Neural progenitor cell (in vitro differentiated cells): ENCODE data around the gene NDUFB2. TPM values are rescaled to one million over a fixed set of nuclear protein-coding genes. Genes with fewer than 3 reads are reported as not detected.

ENCODE experiments used
- DNase-seq: peaks from one replicate; pipeline ENCODE4 v3.0.0-alpha.2; 2016; ENCODE audit warnings: low spot score
- H2AFZ ChIP-seq: fragments of 200-600 bp; sonication (generic); replicated peaks from 2 replicates; pipeline ENCODE4 v1.6.1; 2016; ENCODE audit warnings: antibody characterized with exemption
- H3F3A ChIP-seq: fragments of 200-600 bp; sonication (generic); 2 replicates; pipeline ENCODE4 v1.6.1; 2016; ENCODE audit warnings: antibody characterized with exemption, low read depth
- H3K27ac ChIP-seq: fragments of 200-600 bp; sonication (generic); 2 replicates; pipeline ENCODE4 v1.5.1; 2016; ENCODE audit warnings: mild to moderate bottlenecking
- H3K27me3 ChIP-seq: fragments of 200-600 bp; sonication (generic); 2 replicates; pipeline ENCODE4 v1.6.1; 2016; ENCODE audit warnings: mild to moderate bottlenecking, moderate library complexity
- H3K36me3 ChIP-seq: fragments of 200-600 bp; sonication (generic); 2 replicates; pipeline ENCODE4 v1.5.1; 2016
- H3K4me1 ChIP-seq: fragments of 200-600 bp; sonication (generic); 2 replicates; pipeline ENCODE4 v1.6.1; 2016; ENCODE audit warnings: mixed run types
- H3K4me2 ChIP-seq: fragments of 200-600 bp; sonication (generic); 2 replicates; pipeline ENCODE4 v1.6.1; 2016
- H3K4me3 ChIP-seq: fragments of 200-600 bp; sonication (generic); 2 replicates; pipeline ENCODE4 v1.5.1; 2016
- H3K79me2 ChIP-seq: fragments of 200-600 bp; sonication (generic); 2 replicates; pipeline ENCODE4 v1.6.1; 2016; ENCODE audit warnings: low read depth
- H3K9ac ChIP-seq: fragments of 200-600 bp; sonication (generic); 2 replicates; pipeline ENCODE4 v1.6.1; 2016
- H3K9me3 ChIP-seq: fragments of 200-600 bp; sonication (generic); 2 replicates; pipeline ENCODE4 v1.5.1; 2016; ENCODE audit warnings: low read depth
- H4K20me1 ChIP-seq: fragments of 200-600 bp; sonication (generic); 2 replicates; pipeline ENCODE4 v1.6.1; 2016; ENCODE audit warnings: low read depth
- H3K27ac Mint-ChIP-seq: 3 replicates; pipeline ENCODE4 v1.8.0; 2021; ENCODE audit warnings: mixed read lengths
- H3K27me3 Mint-ChIP-seq: 2 replicates; pipeline ENCODE4 v1.8.0; 2022; ENCODE audit warnings: low read depth, mild to moderate bottlenecking, inconsistent platforms, moderate library complexity, mixed read lengths; ENCODE audit not compliant: insufficient read depth
- H3K36me3 Mint-ChIP-seq: 3 replicates; pipeline ENCODE4 v1.8.0; 2021; ENCODE audit warnings: mixed read lengths
- H3K4me1 Mint-ChIP-seq: 3 replicates; pipeline ENCODE4 v1.8.0; 2021; ENCODE audit warnings: mixed read lengths
- H3K4me3 Mint-ChIP-seq: 3 replicates; pipeline ENCODE4 v1.8.0; 2021; ENCODE audit warnings: mild to moderate bottlenecking, moderate library complexity, mixed read lengths
- H3K9me3 Mint-ChIP-seq: 3 replicates; pipeline ENCODE4 v1.8.0; 2020; ENCODE audit warnings: mixed read lengths
- EZH2 ChIP-seq: fragments of 200-600 bp; sonication (generic); IDR thresholded peaks from 2 replicates; pipeline ENCODE4 v1.6.1; 2017; ENCODE audit warnings: antibody characterized with exemption, mild to moderate bottlenecking, moderate library complexity
- EZH2phosphoT487 ChIP-seq: fragments of 200-600 bp; sonication (generic); IDR thresholded peaks from 2 replicates; pipeline ENCODE4 v1.6.1; 2017; ENCODE audit warnings: antibody characterized with exemption
- total RNA-seq: library from RNA; depleted of rRNA; stranded (reverse); fragments of >200 nt; gene quantifications from 2 replicates; pipeline ENCODE4 v1.2.3, GENCODE V29; 2015; ENCODE audit warnings: low replicate concordance
- TF ChIP-seq, protein P1 (sequence below): fragments of 200-600 bp; sonication (generic); IDR thresholded peaks from 2 replicates; pipeline ENCODE4 v1.5.1; 2017; ENCODE audit warnings: antibody characterized with exemption, mild to moderate bottlenecking

Gene NDUFB2
- 241 and 310 TPM in 2 replicates for total RNA-seq

DNA sequence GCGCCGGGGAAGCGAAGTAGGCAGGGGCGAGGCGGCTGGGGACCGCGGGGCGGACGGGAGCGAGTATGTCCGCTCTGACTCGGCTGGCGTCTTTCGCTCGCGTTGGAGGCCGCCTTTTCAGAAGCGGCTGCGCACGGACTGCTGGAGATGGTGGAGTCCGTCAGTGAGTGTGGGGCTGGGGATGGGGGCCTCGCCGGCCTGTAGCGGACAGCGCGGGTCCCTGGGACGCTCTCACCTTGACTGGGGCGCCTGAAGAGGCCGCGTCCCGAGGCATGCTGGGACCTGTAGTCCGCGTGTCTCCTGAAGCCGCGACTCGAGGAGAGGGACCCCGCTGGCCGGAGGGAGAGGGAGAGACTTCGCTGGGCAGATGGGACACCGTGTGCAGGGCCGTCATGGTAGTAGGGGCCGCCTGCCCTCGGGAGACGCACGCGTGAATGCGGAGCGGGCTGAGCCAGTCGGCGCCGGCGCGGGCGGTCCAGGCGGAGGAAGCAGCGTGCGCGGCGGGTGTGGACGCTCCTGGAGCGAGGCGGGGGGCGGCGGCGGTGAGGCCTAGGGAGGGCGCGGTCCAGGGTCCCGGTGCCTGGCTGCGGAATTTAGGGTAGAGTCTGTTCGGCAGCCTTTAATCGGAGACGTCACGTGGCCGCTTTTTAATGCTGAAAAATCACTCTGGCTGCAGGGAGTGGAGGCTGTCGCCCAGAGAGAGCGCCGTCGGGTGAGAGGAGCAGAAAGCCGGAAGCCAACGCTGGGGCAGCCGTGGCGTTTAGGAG, at the start of gene NDUFB2:
NDUFB2 (plus strand) TSS at position 29 of the 767 bp plus-strand sequence; CDS start at position 66, 37 bp downstream.
- TF ChIP-seq EZH2 (no peak), EZH2phosphoT487 (no peak)
- TF ChIP-seq, protein P1, sequence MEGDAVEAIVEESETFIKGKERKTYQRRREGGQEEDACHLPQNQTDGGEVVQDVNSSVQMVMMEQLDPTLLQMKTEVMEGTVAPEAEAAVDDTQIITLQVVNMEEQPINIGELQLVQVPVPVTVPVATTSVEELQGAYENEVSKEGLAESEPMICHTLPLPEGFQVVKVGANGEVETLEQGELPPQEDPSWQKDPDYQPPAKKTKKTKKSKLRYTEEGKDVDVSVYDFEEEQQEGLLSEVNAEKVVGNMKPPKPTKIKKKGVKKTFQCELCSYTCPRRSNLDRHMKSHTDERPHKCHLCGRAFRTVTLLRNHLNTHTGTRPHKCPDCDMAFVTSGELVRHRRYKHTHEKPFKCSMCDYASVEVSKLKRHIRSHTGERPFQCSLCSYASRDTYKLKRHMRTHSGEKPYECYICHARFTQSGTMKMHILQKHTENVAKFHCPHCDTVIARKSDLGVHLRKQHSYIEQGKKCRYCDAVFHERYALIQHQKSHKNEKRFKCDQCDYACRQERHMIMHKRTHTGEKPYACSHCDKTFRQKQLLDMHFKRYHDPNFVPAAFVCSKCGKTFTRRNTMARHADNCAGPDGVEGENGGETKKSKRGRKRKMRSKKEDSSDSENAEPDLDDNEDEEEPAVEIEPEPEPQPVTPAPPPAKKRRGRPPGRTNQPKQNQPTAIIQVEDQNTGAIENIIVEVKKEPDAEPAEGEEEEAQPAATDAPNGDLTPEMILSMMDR, result no peak
- Mint-ChIP-seq H3K4me3 (peak within 1 kb of the TSS; percentile 99), H3K36me3 (peaks cover 5% of the 10 kb centered on the region), H3K27me3 (no peaks in the 10 kb centered on the region), H3K27ac (peak within 1 kb of the TSS; percentile 57), H3K9me3 (no peaks in the 10 kb centered on the region), H3K4me1 (peaks cover 22% of the 10 kb centered on the region)
- H4K20me1 ChIP-seq, result peaks cover 22% of the 10 kb centered on the region
- peak within 1 kb of the TSS; percentile 82 for H3K4me3 ChIP-seq
- peak within 1 kb of the TSS; percentile 90 for H2AFZ ChIP-seq
- no peaks in the 10 kb centered on the region for H3K36me3 ChIP-seq
- peaks cover 5% of the 10 kb centered on the region for H3K4me1 ChIP-seq
- peaks cover 48% of the 10 kb centered on the region for H3K79me2 ChIP-seq
- no peaks in the 10 kb centered on the region for H3K27me3 ChIP-seq
- no peaks in the 10 kb centered on the region for H3K9me3 ChIP-seq
- H3K27ac ChIP-seq, result peak within 1 kb of the TSS; percentile 52
- no peaks in the 10 kb centered on the region for H3F3A ChIP-seq
- DNase-seq, result peak; percentile 92
- peak within 1 kb of the TSS; percentile 66 for H3K9ac ChIP-seq
- H3K4me2 ChIP-seq, result peak within 1 kb of the TSS; percentile 92

DNA sequence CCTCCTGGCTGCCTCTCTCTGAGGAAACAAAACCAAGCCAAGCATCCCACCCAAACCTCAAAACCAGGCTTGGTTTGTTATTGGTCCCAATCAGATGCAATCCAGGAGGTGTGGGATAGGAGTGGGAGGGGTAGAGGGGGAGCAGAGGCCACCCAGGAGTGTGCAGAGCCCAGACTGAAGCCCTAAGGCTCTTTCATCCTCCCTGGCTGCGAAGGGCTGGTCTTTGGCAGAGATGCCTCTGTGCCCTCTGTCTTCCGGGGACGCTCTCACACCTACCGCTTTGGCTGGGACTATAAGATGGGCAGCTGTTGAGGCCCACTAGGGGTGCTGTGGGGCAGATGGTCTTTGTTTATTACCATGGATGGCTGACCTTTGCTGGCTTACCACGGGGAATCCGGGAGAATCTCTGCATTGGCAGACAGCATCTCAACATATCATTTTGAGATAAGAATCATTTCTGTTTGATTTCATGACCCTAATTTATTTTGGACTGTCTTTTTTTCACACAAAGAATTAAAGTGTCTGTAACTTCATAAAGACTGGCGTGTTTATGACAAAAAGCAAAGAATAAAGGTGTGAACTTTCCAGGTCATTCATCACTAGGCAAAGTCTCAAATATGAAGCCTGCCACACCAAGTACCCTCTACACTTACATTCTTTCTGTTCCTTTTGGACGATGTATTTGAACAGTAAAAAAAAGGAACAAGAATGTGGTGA, 49.4 kb upstream of the NDUFB2 start:
- no peak overlapping the region for H3K4me3 ChIP-seq
- peaks cover 8% of the 10 kb centered on the region for H3K27me3 ChIP-seq
- peak overlapping the region; percentile 54 for H2AFZ ChIP-seq
- peaks cover 8% of the 10 kb centered on the region for H3K4me1 ChIP-seq
- DNase-seq, result peak; percentile 82
- Mint-ChIP-seq H3K4me3 (peak overlapping the region; percentile 19), H3K36me3 (no peaks in the 10 kb centered on the region), H3K27me3 (peaks cover 6% of the 10 kb centered on the region), H3K27ac (peak overlapping the region; percentile 65), H3K4me1 (peaks cover 29% of the 10 kb centered on the region), H3K9me3 (no peaks in the 10 kb centered on the region)
- H3K36me3 ChIP-seq, result no peaks in the 10 kb centered on the region
- H3K27ac ChIP-seq, result no peak overlapping the region
- peak overlapping the region; percentile 9 for H3K4me2 ChIP-seq
- H4K20me1 ChIP-seq, result no peaks in the 10 kb centered on the region
- H3K79me2 ChIP-seq, result no peaks in the 10 kb centered on the region
- H3K9ac ChIP-seq, result no peak overlapping the region
- H3F3A ChIP-seq, result peaks cover 17% of the 10 kb centered on the region
- TF ChIP-seq, protein P1, result peak; percentile 71
- no peak for TF ChIP-seq EZH2
- H3K9me3 ChIP-seq, result no peaks in the 10 kb centered on the region

DNA sequence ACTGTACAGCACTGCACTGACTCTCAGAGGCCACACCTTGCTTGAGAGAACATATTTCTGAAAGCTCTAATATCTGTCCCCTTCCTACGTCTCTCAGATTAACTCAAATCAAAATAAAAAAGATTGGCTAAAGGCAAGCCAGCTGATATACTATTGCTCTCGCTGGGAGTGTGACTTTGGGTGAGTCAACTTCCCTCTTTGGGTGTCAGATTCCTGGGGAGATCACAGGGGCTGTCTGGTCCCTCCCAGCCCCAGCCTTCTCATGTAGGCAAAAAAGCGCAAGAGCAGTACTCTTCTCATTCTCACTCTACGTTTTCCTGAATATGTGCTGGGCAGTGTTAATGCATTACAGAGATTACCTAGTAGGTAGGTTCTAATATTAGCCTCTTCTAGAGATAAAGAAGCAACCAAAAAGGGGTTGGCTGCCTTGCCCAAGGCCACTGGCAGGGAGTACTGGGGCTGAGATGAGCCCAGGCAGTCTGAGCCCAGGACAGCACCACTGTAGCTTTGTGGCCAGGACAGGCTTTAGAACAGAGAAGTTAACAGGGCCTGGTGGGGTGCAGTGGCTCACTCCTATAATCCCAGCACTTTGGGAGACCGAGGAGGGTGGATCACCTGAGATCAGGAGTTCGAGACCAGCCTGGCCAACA, 46.8 kb upstream of the NDUFB2 start:
- H3K4me3 ChIP-seq, result no peak overlapping the region
- H3K4me1 Mint-ChIP-seq, result peaks cover 22% of the 10 kb centered on the region
- peak overlapping the region; percentile 67 for H3K27ac Mint-ChIP-seq
- TF ChIP-seq EZH2 (no peak), EZH2phosphoT487 (no peak)
- TF ChIP-seq, protein P1, result no peak
- H3K36me3 ChIP-seq, result no peaks in the 10 kb centered on the region
- no peak for DNase-seq
- no peaks in the 10 kb centered on the region for H3K9me3 ChIP-seq
- H3K4me2 ChIP-seq, result no peak overlapping the region
- no peaks in the 10 kb centered on the region for H4K20me1 ChIP-seq
- H3F3A ChIP-seq, result peaks cover 12% of the 10 kb centered on the region
- H3K9ac ChIP-seq, result no peak overlapping the region
- H3K27me3 Mint-ChIP-seq, result peaks cover 5% of the 10 kb centered on the region
- H3K4me1 ChIP-seq, result peaks cover 8% of the 10 kb centered on the region
- no peaks in the 10 kb centered on the region for H3K79me2 ChIP-seq
- H3K4me3 Mint-ChIP-seq, result no peak overlapping the region
- no peaks in the 10 kb centered on the region for H3K27me3 ChIP-seq
- no peaks in the 10 kb centered on the region for H3K36me3 Mint-ChIP-seq
- no peak overlapping the region for H3K27ac ChIP-seq
- H3K9me3 Mint-ChIP-seq, result no peaks in the 10 kb centered on the region
- H2AFZ ChIP-seq, result no peak overlapping the region
